OCI-LY1 (cell line): ENCODE data around the gene OLA1.

Experiments used
- H2AFZ ChIP-seq: fragments of 200-600 bp; sonication (generic), shearing (Covaris generic); 2 replicates; pipeline ENCODE4 v1.6.0; 2014; ENCODE audit warnings: antibody characterized with exemption, mild to moderate bottlenecking, low read length
- H3F3A ChIP-seq: fragments of 200-600 bp; sonication (generic), shearing (Covaris generic); 2 replicates; pipeline ENCODE4 v1.6.0; 2014; ENCODE audit warnings: mild to moderate bottlenecking, antibody characterized with exemption, low read length, moderate library complexity; ENCODE audit not compliant: insufficient read depth
- H3K27ac ChIP-seq: fragments of 200-600 bp; sonication (generic); 2 replicates; pipeline ENCODE4 v1.5.1; 2014; ENCODE audit warnings: low read length, mixed run types, mild to moderate bottlenecking, low read depth; ENCODE audit not compliant: poor library complexity, severe bottlenecking
- H3K27me3 ChIP-seq: fragments of 200-600 bp; sonication (generic); 2 replicates; pipeline ENCODE4 v1.6.0; 2014; ENCODE audit warnings: antibody characterized with exemption, mild to moderate bottlenecking, low read length, moderate library complexity; ENCODE audit not compliant: insufficient read depth
- H3K36me3 ChIP-seq: fragments of 200-600 bp; sonication (generic); 2 replicates; pipeline ENCODE4 v1.6.1; 2014; ENCODE audit warnings: mild to moderate bottlenecking, antibody characterized with exemption, low read length, moderate library complexity, mixed read lengths; ENCODE audit not compliant: insufficient read depth
- H3K4me1 ChIP-seq: fragments of 200-600 bp; sonication (generic); 2 replicates; pipeline ENCODE4 v1.5.1; 2014; ENCODE audit warnings: mild to moderate bottlenecking, low read length, moderate library complexity; ENCODE audit not compliant: insufficient read depth, severe bottlenecking
- H3K4me2 ChIP-seq: fragments of 200-600 bp; sonication (generic), shearing (Covaris generic); 2 replicates; pipeline ENCODE4 v1.6.1; 2014; ENCODE audit warnings: low read length
- H3K4me3 ChIP-seq: fragments of 200-600 bp; sonication (generic); 2 replicates; pipeline ENCODE4 v1.5.1; 2014; ENCODE audit warnings: low read length, low read depth, mild to moderate bottlenecking, mixed read lengths; ENCODE audit not compliant: poor library complexity, severe bottlenecking
- H3K79me2 ChIP-seq: fragments of 200-600 bp; shearing (Covaris generic); 2 replicates; pipeline ENCODE4 v1.6.1; 2016; ENCODE audit warnings: mixed run types, low read length, mixed read lengths; ENCODE audit not compliant: insufficient read depth
- H3K9ac ChIP-seq: fragments of 200-600 bp; sonication (generic), shearing (Covaris generic); 2 replicates; pipeline ENCODE4 v1.6.1; 2014; ENCODE audit warnings: mild to moderate bottlenecking, low read length, mixed read lengths
- H3K9me2 ChIP-seq: fragments of 200-600 bp; sonication (generic), shearing (Covaris generic); 2 replicates; pipeline ENCODE4 v1.6.1; 2014; ENCODE audit warnings: low read depth, mild to moderate bottlenecking, low read length, mixed read lengths
- H3K9me3 ChIP-seq: fragments of 200-600 bp; shearing (Covaris generic); 2 replicates; pipeline ENCODE4 v1.6.1; 2014; ENCODE audit warnings: low read length, mixed read lengths
- H4K20me1 ChIP-seq: fragments of 200-600 bp; sonication (generic), shearing (Covaris generic); 2 replicates; pipeline ENCODE4 v1.6.0; 2016; ENCODE audit warnings: mild to moderate bottlenecking, low read length; ENCODE audit not compliant: insufficient read depth
- CTCF ChIP-seq: fragments of 200-600 bp; sonication (generic), shearing (Covaris generic); IDR thresholded peaks from 2 replicates; pipeline ENCODE4 v1.5.1; 2017; ENCODE audit warnings: mild to moderate bottlenecking, antibody characterized with exemption, low read length, moderate library complexity, mixed read lengths
- EZH2 ChIP-seq: fragments of 200-600 bp; sonication (generic), shearing (Covaris generic); IDR thresholded peaks from 2 replicates; pipeline ENCODE4 v1.8.0; 2017; ENCODE audit warnings: borderline replicate concordance, mixed run types, mild to moderate bottlenecking, antibody characterized with exemption, low read length, moderate library complexity, mixed read lengths

The OLA1 gene

GRCh38 chr2:174035117-174035635 lies 213.2 kb downstream of the OLA1 start:
- Histone ChIP-seq H3K27ac (no peak overlapping the region), H3K9me3 (no peaks in the 10 kb centered on the region), H3F3A (no peaks in the 10 kb centered on the region), H3K4me3 (no peak overlapping the region), H3K27me3 (0 out of 2 replicates have a peak, but pooled peaks cover 3% of the 10 kb centered on the region), H3K4me1 (peaks cover 13% of the 10 kb centered on the region), H3K36me3 (no peaks in the 10 kb centered on the region), H3K9ac (no peak overlapping the region), H4K20me1 (no peaks in the 10 kb centered on the region), H3K79me2 (no peaks in the 10 kb centered on the region), H2AFZ (no peak overlapping the region), H3K9me2 (no peaks in the 10 kb centered on the region), H3K4me2 (no peak overlapping the region)
- TF ChIP-seq EZH2, result no peak

GRCh38 chr2:174033163-174033550 lies 215.2 kb downstream of the OLA1 start:
- H3F3A ChIP-seq, result no peaks in the 10 kb centered on the region
- peaks cover 7% of the 10 kb centered on the region for H3K4me1 ChIP-seq
- H3K4me3 ChIP-seq, result no peak overlapping the region
- H3K27ac ChIP-seq, result no peak overlapping the region
- H3K9me3 ChIP-seq, result no peaks in the 10 kb centered on the region
- no peak overlapping the region for H2AFZ ChIP-seq
- no peak overlapping the region for H3K4me2 ChIP-seq
- H3K9me2 ChIP-seq, result no peaks in the 10 kb centered on the region
- no peak overlapping the region for H3K9ac ChIP-seq
- H4K20me1 ChIP-seq, result no peaks in the 10 kb centered on the region
- H3K79me2 ChIP-seq, result no peaks in the 10 kb centered on the region
- H3K27me3 ChIP-seq, result 0 out of 2 replicates have a peak, but pooled peaks cover 3% of the 10 kb centered on the region
- TF ChIP-seq EZH2 (no peak), CTCF (no peak)
- no peaks in the 10 kb centered on the region for H3K36me3 ChIP-seq

DNA sequence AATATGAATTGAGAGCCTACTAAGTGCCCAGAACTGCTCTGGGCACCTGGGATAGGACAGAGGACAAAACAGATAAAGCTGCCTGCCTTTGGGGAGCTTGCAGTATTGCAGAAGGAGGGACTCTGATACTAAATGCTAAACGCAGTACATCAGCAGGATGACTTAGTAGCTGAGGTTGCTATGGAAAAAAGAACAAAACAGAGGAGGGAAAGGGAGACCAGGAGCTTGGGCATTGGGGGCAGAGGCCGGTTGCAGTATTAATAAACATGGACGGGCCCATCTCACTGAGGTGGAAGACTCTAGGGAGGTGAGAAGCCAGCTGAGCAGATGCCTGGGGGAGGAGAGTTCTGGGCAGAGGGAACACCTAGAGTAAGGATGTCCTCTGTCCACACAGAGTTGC lies 217.1 kb downstream of the OLA1 start:
- H3K27ac ChIP-seq, result no peak overlapping the region
- 0 out of 2 replicates have a peak, but pooled peaks cover 3% of the 10 kb centered on the region for H3K27me3 ChIP-seq
- no peak overlapping the region for H3K4me2 ChIP-seq
- no peaks in the 10 kb centered on the region for H3K9me2 ChIP-seq
- H4K20me1 ChIP-seq, result no peaks in the 10 kb centered on the region
- no peaks in the 10 kb centered on the region for H3K79me2 ChIP-seq
- H3K9ac ChIP-seq, result no peak overlapping the region
- no peaks in the 10 kb centered on the region for H3K9me3 ChIP-seq
- H3F3A ChIP-seq, result no peaks in the 10 kb centered on the region
- no peak overlapping the region for H2AFZ ChIP-seq
- H3K4me3 ChIP-seq, result no peak overlapping the region
- TF ChIP-seq CTCF, result no peak
- TF ChIP-seq EZH2, result no peak
- H3K4me1 ChIP-seq, result peaks cover 7% of the 10 kb centered on the region
- H3K36me3 ChIP-seq, result no peaks in the 10 kb centered on the region

DNA sequence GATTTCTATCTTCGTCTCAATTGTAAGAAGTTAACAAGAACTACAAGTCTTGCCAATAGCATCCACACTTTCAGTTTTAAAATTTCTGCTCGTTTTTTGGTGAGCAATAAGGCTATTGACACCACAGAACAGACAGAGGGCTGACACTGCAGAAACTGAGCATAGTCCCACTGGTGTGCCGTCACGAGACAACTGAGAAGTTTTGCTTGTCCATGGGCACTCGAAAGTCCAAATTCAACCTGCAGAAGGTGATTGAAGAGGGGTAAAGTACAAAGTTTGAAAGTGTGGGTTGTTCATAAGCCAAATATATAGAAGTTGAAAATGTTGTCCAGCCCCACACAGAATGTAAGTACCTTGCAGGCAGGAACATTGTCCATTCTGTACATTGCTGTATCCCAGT lies 219.4 kb downstream of the OLA1 start:
- no peak overlapping the region for H3K4me2 ChIP-seq
- H3K79me2 ChIP-seq, result no peaks in the 10 kb centered on the region
- 0 out of 2 replicates have a peak, but pooled peaks cover 3% of the 10 kb centered on the region for H3K27me3 ChIP-seq
- H3F3A ChIP-seq, result no peaks in the 10 kb centered on the region
- TF ChIP-seq EZH2, result no peak
- no peak for TF ChIP-seq CTCF
- H2AFZ ChIP-seq, result no peak overlapping the region
- no peaks in the 10 kb centered on the region for H3K9me3 ChIP-seq
- peaks cover 7% of the 10 kb centered on the region for H3K4me1 ChIP-seq
- no peaks in the 10 kb centered on the region for H3K36me3 ChIP-seq
- no peaks in the 10 kb centered on the region for H3K9me2 ChIP-seq
- no peak overlapping the region for H3K9ac ChIP-seq
- H3K27ac ChIP-seq, result no peak overlapping the region
- H4K20me1 ChIP-seq, result no peaks in the 10 kb centered on the region
- H3K4me3 ChIP-seq, result no peak overlapping the region
